Aorta (tissue), 5 donors: ENCODE measurements around the gene MGA. TPM values are rescaled to one million over a fixed set of nuclear protein-coding genes. Genes with fewer than 3 reads are reported as not detected.

Source experiments
- ATAC-seq: fragments of 200-7000 bp; cut with Tn5 transposase; one replicate; pipeline ENCODE4 v1.9.1; 2022; ENCODE audit warnings: moderate library complexity; ENCODE audit not compliant: low FRiP score
- DNase-seq, 2 donors: peaks; one replicate each; pipeline ENCODE4 v3.0.0-alpha.2; 2020
- H3K27ac ChIP-seq, 2 donors: one replicate each; pipeline ENCODE4 v1.5.1; 2013; ENCODE audit warnings: low read length in 2 of 2, mild to moderate bottlenecking in 2 of 2, moderate library complexity in 2 of 2, control low read depth in 1 of 2, inconsistent platforms in 1 of 2, low read depth in 1 of 2
- H3K27me3 ChIP-seq, 2 donors: one replicate each; pipeline ENCODE4 v1.6.1; 2013; ENCODE audit warnings: control low read depth in 1 of 2, low read length in 1 of 2, mild to moderate bottlenecking in 1 of 2, moderate library complexity in 1 of 2; ENCODE audit not compliant: insufficient read depth in 2 of 2, control insufficient read depth in 1 of 2
- H3K36me3 ChIP-seq, 2 donors: one replicate each; pipeline ENCODE4 v1.6.1; 2013; ENCODE audit warnings: control low read depth in 1 of 2, low read length in 1 of 2, mild to moderate bottlenecking in 1 of 2; ENCODE audit not compliant: insufficient read depth in 2 of 2, control insufficient read depth in 1 of 2
- H3K4me1 ChIP-seq, 2 donors: one replicate each; pipeline ENCODE4 v1.6.1; 2013; ENCODE audit warnings: low read length in 2 of 2, control low read depth in 1 of 2, mild to moderate bottlenecking in 1 of 2, moderate library complexity in 1 of 2; ENCODE audit not compliant: insufficient read depth in 2 of 2, control insufficient read depth in 1 of 2
- H3K4me3 ChIP-seq, 2 donors: one replicate each; pipeline ENCODE4 v1.5.1; 2013; ENCODE audit warnings: low read length in 2 of 2, control low read depth in 1 of 2, mild to moderate bottlenecking in 1 of 2
- H3K9me3 ChIP-seq: one replicate; pipeline ENCODE4 v1.6.1; 2013; ENCODE audit warnings: mild to moderate bottlenecking, low read length; ENCODE audit not compliant: control insufficient read depth
- WGBS, 2 donors: extraction: QIAGEN DNeasy Blood & Tissue Kit; methylation state at CpG; one replicate each; pipeline ENCODE4 v1.1.7; 2013; 5-methylcytosine and 5-hydroxymethylcytosine counted together
- intact Hi-C, 2 donors: fragments of 100-400 bp; cut with DNase I; formaldehyde crosslinking; loops; one replicate each; pipeline versions ENCODE4 v1.14.2 to v1.15.0; 2022
- polyA plus RNA-seq, 2 donors: library from polyadenylated mRNA; stranded (reverse); fragments of 200-250 nt; gene quantifications; one replicate each; pipeline ENCODE4 v1.2.3, GENCODE V29; 2013
- total RNA-seq, 2 donors: library from RNA; stranded (reverse); fragmentation: NEBNext Ultra II Directional; extraction: Animal tissue kit (Norgen Biotek cat#: 25700); gene quantifications; one replicate each; pipeline ENCODE4 v1.2.1, GENCODE V29; 2021
- donor health status: healthy with polysubstance abuse.
- donor health status: Bipolar disorder and iron deficiency.
- donor health status: DM: no; HTN: no; CAD: no.
- donor health status: DM: no; HTN: no; CAD: no.
- donor health status: DM: yes; HTN: yes; CAD: no.

Gene MGA
- total and polyA plus RNA-seq, 4 donors: 1.9 to 46.6 (median 25.1) TPM

GRCh38 chr15:41788262-41788661 lies 128.1 kb downstream of the MGA start:
- no peak overlapping the region for H3K27ac ChIP-seq

GRCh38 chr15:41789236-41789635 lies 129.0 kb downstream of the MGA start:
- Histone ChIP-seq H3K9me3 (no peaks in the 10 kb centered on the region), H3K4me1 (peaks cover 6 to 8% of the 10 kb centered on the region in 2 donors), H3K27me3 (no peaks in the 10 kb centered on the region), H3K4me3 (no peak overlapping the region), H3K27ac (no peak overlapping the region), H3K36me3 (no peaks in the 10 kb centered on the region)
- ATAC-seq (no peak), DNase-seq (no peak)
- WGBS, 2 donors: 6 to 17% methylated on average over 4 of the region's 4 CpGs
- intact Hi-C loops: no loop called here

More at GRCh38 chr15:41788262-41788661, 128.1 kb downstream of the MGA start:
- no peaks in the 10 kb centered on the region for H3K36me3 ChIP-seq
- intact Hi-C loops: no loop called here
- no peaks in the 10 kb centered on the region for H3K27me3 ChIP-seq
- no peaks in the 10 kb centered on the region for H3K9me3 ChIP-seq
- 90 to 96% methylated on average over 3 of the region's 3 CpGs for WGBS, 2 donors
- no peak overlapping the region for H3K4me3 ChIP-seq
- peaks cover 6 to 8% of the 10 kb centered on the region in 2 donors for H3K4me1 ChIP-seq
- ATAC-seq: no peak
- DNase-seq: no peak

- no peak overlapping the region for H3K4me3 ChIP-seq
- intact Hi-C loops: no loop called here
- peak overlapping the region in 1 of 2 donors; percentile 30 for H3K27ac ChIP-seq
- H3K9me3 ChIP-seq: no peaks in the 10 kb centered on the region
- H3K4me1 ChIP-seq: peaks cover 6 to 8% of the 10 kb centered on the region in 2 donors
- H3K27me3 ChIP-seq: no peaks in the 10 kb centered on the region
- DNase-seq: no peak
- ATAC-seq: no peak
- H3K36me3 ChIP-seq: no peaks in the 10 kb centered on the region
These were observed 129.5 kb downstream of the MGA start for GRCh38 chr15:41789662-41790061.

GRCh38 chr15:41790169-41790568 lies 130.0 kb downstream of the MGA start:
- no peaks in the 10 kb centered on the region for H3K36me3 ChIP-seq
- intact Hi-C loops: no loop called here
- H3K4me3 ChIP-seq: no peak overlapping the region
- peaks cover 6 to 8% of the 10 kb centered on the region in 2 donors for H3K4me1 ChIP-seq
- no peaks in the 10 kb centered on the region for H3K27me3 ChIP-seq
- H3K9me3 ChIP-seq: no peaks in the 10 kb centered on the region
- DNase-seq (no peak), ATAC-seq (no peak)
- peak overlapping the region in 1 of 2 donors; percentile 73 for H3K27ac ChIP-seq
- WGBS, 2 donors: 84 to 89% methylated on average over 3 of the region's 3 CpGs

GRCh38 chr15:41790756-41791546 lies 130.7 kb downstream of the MGA start:
- H3K4me3 ChIP-seq: no peak overlapping the region
- intact Hi-C loops: no loop called here
- H3K27me3 ChIP-seq: no peaks in the 10 kb centered on the region
- peak; percentile 42 for ATAC-seq
- H3K9me3 ChIP-seq: no peaks in the 10 kb centered on the region
- no peak for DNase-seq
- WGBS, 2 donors: 39 to 44% methylated on average over 5 of the region's 5 CpGs
- H3K36me3 ChIP-seq: no peaks in the 10 kb centered on the region
- H3K27ac ChIP-seq: peak overlapping the region; percentile 73 to 90
- peaks cover 6 to 9% of the 10 kb centered on the region in 2 donors for H3K4me1 ChIP-seq

- 96% methylated on average over 4 of the region's 4 CpGs for WGBS, 2 donors
- H3K27ac ChIP-seq: peak overlapping the region in 1 of 2 donors; percentile 90
- DNase-seq (no peak), ATAC-seq (peak; percentile 6)
- no peaks in the 10 kb centered on the region for H3K36me3 ChIP-seq
- intact Hi-C loops: no loop called here
- H3K4me1 ChIP-seq: peaks cover 6 to 9% of the 10 kb centered on the region in 2 donors
- no peak overlapping the region for H3K4me3 ChIP-seq
- no peaks in the 10 kb centered on the region for H3K9me3 ChIP-seq
- no peaks in the 10 kb centered on the region for H3K27me3 ChIP-seq
These were observed 131.3 kb downstream of the MGA start for GRCh38 chr15:41791547-41791937.

- DNase-seq (no peak), ATAC-seq (no peak)
- Histone ChIP-seq H3K27ac (no peak overlapping the region), H3K27me3 (no peaks in the 10 kb centered on the region), H3K36me3 (no peaks in the 10 kb centered on the region), H3K4me3 (no peak overlapping the region), H3K9me3 (no peaks in the 10 kb centered on the region), H3K4me1 (peaks cover 6 to 9% of the 10 kb centered on the region in 2 donors)
- 92% methylated on average over 5 of the region's 5 CpGs for WGBS, 2 donors
- intact Hi-C loops: no loop called here
These were observed 131.9 kb downstream of the MGA start for GRCh38 chr15:41792000-41792637.

GRCh38 chr15:41794081-41794480 lies 133.9 kb downstream of the MGA start:
- no peak for ATAC-seq
- H3K4me1 ChIP-seq: peaks cover 9% of the 10 kb centered on the region in 2 donors
- intact Hi-C loops: no loop called here
- no peaks in the 10 kb centered on the region for H3K9me3 ChIP-seq
- H3K36me3 ChIP-seq: no peaks in the 10 kb centered on the region
- no peak for DNase-seq
- no peaks in the 10 kb centered on the region for H3K27me3 ChIP-seq
- WGBS, 2 donors: 81 to 82% methylated on average over 4 of the region's 4 CpGs
- no peak overlapping the region for H3K27ac ChIP-seq
- no peak overlapping the region for H3K4me3 ChIP-seq
